Thoracic aorta (tissue), 2 donors: ENCODE measurements around the gene TGIF2. TPM values are rescaled to one million over a fixed set of nuclear protein-coding genes. Genes with fewer than 3 reads are reported as not detected.

Experiments used
- ATAC-seq: fragments of 150-250 bp; one replicate; pipeline ENCODE4 v1.8.0; 2017; ENCODE audit warnings: low read depth; ENCODE audit not compliant: insufficient number of reproducible peaks, low FRiP score
- DNase-seq: peaks from one replicate; pipeline ENCODE4 v3.0.0-alpha.2; 2020; ENCODE audit warnings: low spot score
- H3K27ac ChIP-seq, 2 donors: fragments of 200-600 bp; sonication (generic); 1 replicate in 1 of 2; 2 replicates in 1 of 2; pipeline ENCODE4 v1.5.1; 2016; ENCODE audit warnings: mild to moderate bottlenecking in 2 of 2, moderate library complexity in 2 of 2
- H3K27me3 ChIP-seq: fragments of 200-600 bp; sonication (generic); replicated peaks from 2 replicates; pipeline ENCODE4 v1.6.0; 2016; ENCODE audit warnings: mild to moderate bottlenecking; ENCODE audit not compliant: insufficient read depth
- H3K36me3 ChIP-seq: fragments of 200-600 bp; sonication (generic); one replicate; pipeline ENCODE4 v1.5.1; 2016
- H3K4me1 ChIP-seq, 2 donors: fragments of 200-600 bp; sonication (generic); 1 replicate in 1 of 2; 2 replicates in 1 of 2; pipeline versions ENCODE4 v1.5.1 to v1.6.0; 2016; ENCODE audit warnings: low read depth in 2 of 2, mild to moderate bottlenecking in 1 of 2; ENCODE audit not compliant: control insufficient read depth in 1 of 2
- H3K4me3 ChIP-seq: fragments of 200-600 bp; sonication (generic); 2 replicates; pipeline ENCODE4 v1.5.1; 2016; ENCODE audit warnings: mild to moderate bottlenecking
- H3K9me3 ChIP-seq: fragments of 200-600 bp; sonication (generic); 2 replicates; pipeline ENCODE4 v1.5.1; 2016
- CTCF ChIP-seq: fragments of 200-600 bp; sonication (generic); IDR thresholded peaks from one replicate; pipeline ENCODE4 v1.5.1; 2019; ENCODE audit warnings: antibody characterized with exemption
- total RNA-seq, 2 donors: library from RNA; depleted of rRNA; stranded (reverse); fragments of >200 nt; gene quantifications; one replicate each; pipeline versions ENCODE4 v1.1.0 to v1.2.3, GENCODE V29; 2016

TGIF2 gene
- total RNA-seq, 2 donors from 2014 or later = 13.4 to 14.2 TPM

DNA sequence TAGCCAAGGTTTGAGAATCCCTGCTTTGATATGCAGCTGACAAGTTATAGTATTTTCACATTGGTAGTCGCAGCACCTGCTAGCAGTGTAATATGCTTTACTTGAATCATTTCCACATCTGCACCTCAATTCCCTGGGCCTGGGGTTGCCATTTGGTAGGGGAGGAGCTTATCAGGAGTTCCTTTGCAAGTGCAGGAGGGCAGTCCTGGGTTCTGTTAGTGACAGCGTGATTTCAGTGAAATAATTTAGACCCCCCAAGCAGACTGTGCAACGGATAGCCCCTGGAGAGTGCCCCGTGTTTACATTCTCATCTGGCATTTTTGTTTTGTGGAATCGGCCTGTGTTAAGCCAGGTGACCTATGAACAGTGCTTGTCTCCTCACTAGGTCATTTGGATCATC lies 38.2 kb downstream of the TGIF2 start:
- Histone ChIP-seq H3K4me1 (peaks cover 4 to 13% of the 10 kb centered on the region in 2 donors), H3K27ac (no peak overlapping the region), H3K9me3 (no peaks in the 10 kb centered on the region), H3K4me3 (no peak overlapping the region), H3K27me3 (no peaks in the 10 kb centered on the region), H3K36me3 (peaks cover 57% of the 10 kb centered on the region)
- ATAC-seq (no peak), DNase-seq (no peak)
- TF ChIP-seq CTCF = no peak

DNA sequence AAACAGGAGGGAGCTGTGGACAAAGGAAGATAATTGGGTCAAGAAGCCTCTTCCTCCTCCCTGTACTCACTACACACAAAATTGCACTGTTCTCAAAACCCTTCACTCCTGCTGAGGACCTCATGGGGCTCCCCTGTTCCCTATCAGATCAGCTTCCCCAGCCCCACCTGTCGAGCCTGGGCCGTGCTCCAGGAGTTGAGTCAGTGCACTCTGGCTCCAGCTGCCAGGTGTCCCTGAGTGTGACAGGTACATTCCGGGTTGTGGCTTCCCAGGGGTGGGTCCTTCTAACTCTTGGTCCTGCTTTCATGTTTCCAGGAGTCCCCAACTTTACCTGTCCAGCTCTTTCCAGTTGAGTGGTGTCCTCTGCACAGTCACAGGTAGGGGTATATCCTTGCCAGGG lies 40.6 kb downstream of the TGIF2 start:
- no peak for ATAC-seq
- no peak for TF ChIP-seq CTCF

DNA sequence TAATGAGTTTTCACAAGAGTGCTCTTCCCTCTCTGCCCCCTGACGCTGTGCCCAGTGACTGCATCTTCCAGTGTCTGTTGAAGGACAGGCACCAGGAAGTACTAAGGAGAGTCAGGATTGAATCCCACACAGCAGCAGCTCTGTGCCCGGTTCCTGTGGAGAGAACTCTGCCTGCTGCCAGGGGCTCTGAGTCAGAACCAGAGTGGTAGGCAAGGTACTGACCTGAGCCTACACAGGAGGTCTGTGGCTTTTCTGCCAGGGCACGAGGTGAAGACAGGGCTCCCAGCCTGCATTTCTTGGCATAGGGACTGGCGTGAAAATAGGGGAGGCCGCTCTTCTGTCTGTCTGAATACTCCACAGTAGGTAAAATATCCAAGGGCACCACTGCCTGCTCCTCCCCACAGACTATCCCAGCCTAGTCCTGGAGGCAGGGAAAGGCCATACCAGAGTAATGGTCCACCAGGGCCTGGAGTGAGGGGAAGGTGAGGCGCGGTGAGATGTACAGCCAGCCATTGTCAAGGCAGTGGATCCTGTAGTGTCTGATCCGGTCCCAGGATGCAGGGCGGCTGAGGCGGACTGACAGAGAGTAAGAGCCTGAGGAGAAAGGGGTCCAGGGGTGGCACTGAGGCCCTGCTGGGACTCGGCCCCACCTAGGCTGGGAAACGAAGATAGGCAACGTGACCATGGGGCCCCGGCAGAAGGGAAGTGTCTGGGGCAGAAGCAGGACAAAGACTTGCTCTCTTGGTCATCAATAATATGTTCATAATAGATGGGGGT lies 41.6 kb downstream of the TGIF2 start:
- Histone ChIP-seq H3K4me3 (no peak overlapping the region), H3K36me3 (peaks cover 45% of the 10 kb centered on the region), H3K4me1 (no peaks in the 10 kb centered on the region), H3K27ac (no peak overlapping the region), H3K9me3 (no peaks in the 10 kb centered on the region), H3K27me3 (no peaks in the 10 kb centered on the region)
- DNase-seq = no peak
- TF ChIP-seq CTCF = no peak
- ATAC-seq = no peak

More for the DNA sequence above, 40.6 kb downstream of the TGIF2 start:
- no peak for DNase-seq
- Histone ChIP-seq H3K4me3 (no peak overlapping the region), H3K36me3 (peaks cover 53% of the 10 kb centered on the region), H3K9me3 (no peaks in the 10 kb centered on the region), H3K4me1 (no peaks in the 10 kb centered on the region), H3K27me3 (no peaks in the 10 kb centered on the region), H3K27ac (no peak overlapping the region)

DNA sequence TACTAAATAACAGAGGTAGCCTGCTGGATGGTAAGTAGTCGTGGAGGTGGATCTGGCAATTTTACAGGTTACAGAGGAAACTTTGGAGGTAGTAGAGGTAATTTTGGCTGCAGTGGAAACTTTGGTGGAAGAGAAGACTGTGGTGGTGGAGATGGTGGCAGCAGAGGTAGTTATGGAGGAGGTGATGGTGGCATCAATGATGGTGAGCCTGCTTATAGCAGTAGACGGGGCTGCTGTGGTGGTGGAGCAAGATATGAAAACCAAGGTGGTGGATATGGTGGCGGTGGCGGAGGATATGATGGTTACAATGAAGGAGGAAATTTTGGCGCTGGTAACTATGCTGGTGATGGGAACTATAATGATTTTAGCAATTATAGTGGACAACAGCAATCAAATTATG lies 47.5 kb downstream of the TGIF2 start:
- Histone ChIP-seq H3K27ac (no peak overlapping the region), H3K9me3 (no peaks in the 10 kb centered on the region), H3K27me3 (no peaks in the 10 kb centered on the region), H3K4me1 (no peaks in the 10 kb centered on the region), H3K36me3 (no peaks in the 10 kb centered on the region), H3K4me3 (no peak overlapping the region)
- no peak for TF ChIP-seq CTCF
- ATAC-seq (no peak), DNase-seq (no peak)

- H3K9me3 ChIP-seq = no peaks in the 10 kb centered on the region
- no peak for TF ChIP-seq CTCF
- no peak overlapping the region for H3K4me3 ChIP-seq
- ATAC-seq = no peak
- H3K27me3 ChIP-seq = no peaks in the 10 kb centered on the region
- H3K27ac ChIP-seq = no peak overlapping the region
- DNase-seq = no peak
- H3K4me1 ChIP-seq = no peaks in the 10 kb centered on the region
- H3K36me3 ChIP-seq = no peaks in the 10 kb centered on the region
Measured at GRCh38 chr20:36623444-36623843, 50.0 kb downstream of the TGIF2 start.
